NCI-H1417 treated with DMSO at 0.1 percent for 48 hours (cell line): ENCODE results near the gene MYBPH.

Experiments
- DNase-seq: peaks from one replicate; lab custom pipeline; 2025; lab: John Stamatoyannopoulos, UW

The MYBPH gene

GRCh38 chr1:203148579-203148978 is 27.0 kb downstream of the MYBPH start:
- DNase-seq, result no peak

GRCh38 chr1:203148127-203148526 is 27.5 kb downstream of the MYBPH start:
- no peak for DNase-seq

GRCh38 chr1:203147376-203147775 is 28.2 kb downstream of the MYBPH start:
- DNase-seq, result no peak

GRCh38 chr1:203146537-203146936 is 29.1 kb downstream of the MYBPH start:
- DNase-seq, result no peak

GRCh38 chr1:203146042-203146369 is 29.6 kb downstream of the MYBPH start:
- DNase-seq, result no peak

- no peak for DNase-seq
Measured at GRCh38 chr1:203145321-203146041, 30.1 kb downstream of the MYBPH start.

- no peak for DNase-seq
Measured at GRCh38 chr1:203144661-203145060, 31.0 kb downstream of the MYBPH start.

GRCh38 chr1:203143641-203144040 is 32.0 kb downstream of the MYBPH start:
- no peak for DNase-seq

- peak; percentile 51 for DNase-seq
Measured at GRCh38 chr1:203142684-203143408, 32.8 kb downstream of the MYBPH start.

GRCh38 chr1:203142124-203142523 is 33.5 kb downstream of the MYBPH start:
- DNase-seq, result no peak

- DNase-seq, result no peak
Measured at GRCh38 chr1:203140743-203141520, 34.7 kb downstream of the MYBPH start.

GRCh38 chr1:203139976-203140475 is 35.6 kb downstream of the MYBPH start:
- no peak for DNase-seq

- no peak for DNase-seq
Measured at GRCh38 chr1:203138066-203138465, 37.6 kb downstream of the MYBPH start.

- DNase-seq, result no peak
Measured at GRCh38 chr1:203137324-203137723, 38.3 kb downstream of the MYBPH start.

GRCh38 chr1:203136409-203137042 is 39.1 kb downstream of the MYBPH start:
- no peak for DNase-seq

GRCh38 chr1:203135636-203136305 is 39.9 kb downstream of the MYBPH start:
- DNase-seq, result no peak

- no peak for DNase-seq
Measured at GRCh38 chr1:203133970-203134725, 41.5 kb downstream of the MYBPH start.

GRCh38 chr1:203131548-203132200 is 44.0 kb downstream of the MYBPH start:
- DNase-seq, result no peak

GRCh38 chr1:203130358-203130985 is 45.2 kb downstream of the MYBPH start:
- DNase-seq, result no peak
